Common myeloid progenitor, CD34-positive (primary cell): Measurements from ENCODE around the gene SPC24.
A peak's percentile ranks its signal among the peaks of the same experiment; 100 is the strongest.
"Not testable (repeated sequence)": the region's sequence is repeated elsewhere in the genome, so short reads cannot be mapped to it uniquely, and the experiment has no call there.

Experiments used
- CTCF ChIA-PET: fragments of 350-600 bp; sonication (Branson Sonifier 250); formaldehyde crosslinking; loops from one replicate; lab custom pipeline; 2021; ENCODE audit warnings: antibody characterized with exemption; lab: Charles Lee
- POLR2A ChIA-PET: fragments of 350-600 bp; sonication (Branson Sonifier 250); formaldehyde crosslinking; loops from one replicate; lab custom pipeline; 2021; ENCODE audit warnings: antibody characterized with exemption; lab: Charles Lee
- DNase-seq, 3 donors: peaks; one replicate each; pipeline versions ENCODE4 v3.0.0 to v3.0.0-alpha.2; 2013
- H3K27ac ChIP-seq, 2 experiments: 1 replicate in 1 of 2; 2 replicates in 1 of 2; pipeline ENCODE4 v1.7.0; 2013; ENCODE audit warnings: inconsistent platforms in 2 of 2, low read length in 2 of 2, mild to moderate bottlenecking in 2 of 2, low read depth in 1 of 2, moderate library complexity in 1 of 2; ENCODE audit not compliant: severe bottlenecking in 2 of 2, insufficient read depth in 1 of 2, poor library complexity in 1 of 2
- H3K27me3 ChIP-seq, 5 experiments: replicated peaks in 2 of 5; 1 replicate in 3 of 5; 2 replicates in 2 of 5; pipeline versions ENCODE4 v1.6.1 to v1.7.0; 2013; ENCODE audit warnings: low read length in 4 of 5, mild to moderate bottlenecking in 2 of 5, moderate library complexity in 2 of 5, inconsistent platforms in 1 of 5; ENCODE audit not compliant: insufficient read depth in 5 of 5, control insufficient read depth in 4 of 5
- H3K36me3 ChIP-seq, 4 experiments: 1 replicate in 2 of 4; 2 replicates in 2 of 4; pipeline versions ENCODE4 v1.6.1 to v1.7.0; 2013; ENCODE audit warnings: low read length in 3 of 4, control low read depth in 1 of 4, mild to moderate bottlenecking in 1 of 4; ENCODE audit not compliant: control insufficient read depth in 4 of 4, insufficient read depth in 4 of 4
- H3K4me1 ChIP-seq, 4 experiments: 1 replicate in 3 of 4; 2 replicates in 1 of 4; pipeline versions ENCODE4 v1.6.1 to v1.7.1; 2013; ENCODE audit warnings: low read length in 3 of 4, mild to moderate bottlenecking in 3 of 4, control low read depth in 1 of 4, inconsistent platforms in 1 of 4, moderate library complexity in 1 of 4; ENCODE audit not compliant: control insufficient read depth in 4 of 4, insufficient read depth in 4 of 4; ENCODE audit errors: control extremely low read depth in 1 of 4
- H3K4me3 ChIP-seq, 7 experiments: 1 replicate in 4 of 7; 2 replicates in 3 of 7; pipeline versions ENCODE4 v1.5.1 to v1.7.0; 2013; ENCODE audit warnings: mild to moderate bottlenecking in 7 of 7, low read length in 6 of 7, moderate library complexity in 6 of 7, inconsistent platforms in 2 of 7, low read depth in 2 of 7, control low read depth in 1 of 7; ENCODE audit not compliant: insufficient read depth in 4 of 7, control insufficient read depth in 1 of 7; ENCODE audit errors: extremely low read depth in 1 of 7
- H3K9me3 ChIP-seq, 5 experiments: 1 replicate in 4 of 5; 2 replicates in 1 of 5; pipeline versions ENCODE4 v1.6.1 to v1.7.1; 2013; ENCODE audit warnings: low read length in 4 of 5, mild to moderate bottlenecking in 2 of 5, inconsistent platforms in 1 of 5, low read depth in 1 of 5, moderate library complexity in 1 of 5; ENCODE audit not compliant: control insufficient read depth in 4 of 5, insufficient read depth in 2 of 5; ENCODE audit errors: control extremely low read depth in 1 of 5
- WGBS: methylation state at CpG from one replicate; pipeline ENCODE4 v1.1.5; 2013; ENCODE audit not compliant: insufficient coverage; 5-methylcytosine and 5-hydroxymethylcytosine counted together

Gene SPC24

DNA sequence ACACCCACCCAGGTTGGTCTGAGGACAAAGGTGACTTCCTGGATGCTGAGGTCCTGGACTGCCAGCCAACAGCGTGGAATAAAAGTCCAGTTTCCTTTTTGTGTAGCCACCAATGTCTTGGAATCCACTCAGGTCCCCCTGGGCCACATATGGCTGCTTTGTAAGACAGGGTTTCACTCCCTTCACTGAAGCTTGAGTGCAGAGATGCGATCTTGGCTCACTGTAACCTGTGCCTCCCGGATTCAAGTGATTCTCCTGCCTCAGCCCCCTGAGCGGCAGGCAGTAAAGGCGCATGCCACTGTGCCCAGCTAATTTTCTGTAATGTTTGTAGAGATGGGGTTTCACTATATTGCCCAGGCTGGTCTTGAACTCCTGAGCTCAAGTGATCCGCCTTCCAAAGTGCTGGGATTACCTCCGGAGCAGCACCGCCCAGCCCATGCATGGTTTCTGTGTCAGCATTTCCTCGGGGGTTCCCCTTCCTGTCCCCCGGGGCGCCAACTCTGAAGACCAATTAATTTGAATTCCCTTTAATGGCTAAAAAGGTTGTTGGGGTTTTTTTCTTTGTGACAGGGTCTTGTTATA is 24.2 kb upstream of the SPC24 start:
- Histone ChIP-seq H3K36me3 (peaks cover 0 to 19% (median 7%) of the 10 kb centered on the region in 4 experiments), H3K27me3 (no peaks in the 10 kb centered on the region), H3K9me3 (peaks cover 0 to 1% (median 0%) of the 10 kb centered on the region in 5 experiments), H3K4me1 (peaks cover 0 to 10% (median 8%) of the 10 kb centered on the region in 4 experiments), H3K4me3 (peak overlapping the region in 1 of 7 experiments; percentile 5), H3K27ac (no peak overlapping the region)
- WGBS, result 63% methylated on average over 8 of the region's 11 CpGs
- DNase-seq, result peak in 2 of 3 donors; percentile 52 to 57
- ChIA-PET CTCF (interaction anchor here (0.8 kb wide), 1 partner anchor 17 kb away, joined by 4 read pairs; no protein-coding TSS in a partner anchor), POLR2A (no interaction called here)

DNA sequence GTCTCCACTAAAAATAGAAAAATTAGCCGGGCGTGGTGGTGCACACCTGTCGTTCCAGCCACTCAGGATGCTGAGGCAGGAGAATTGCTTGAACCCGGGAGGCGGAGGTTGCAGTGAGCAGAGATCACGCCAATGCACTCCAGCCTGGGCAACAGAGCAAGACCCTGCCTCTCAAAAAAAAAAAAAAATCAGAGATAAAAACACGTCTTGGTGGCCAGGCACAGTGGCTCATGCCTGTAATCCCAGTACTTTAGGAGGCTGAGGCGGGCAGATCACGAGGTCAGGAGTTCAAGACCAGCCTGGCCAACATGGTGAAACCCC is 23.5 kb upstream of the SPC24 start:
- POLR2A ChIA-PET, H3K27me3 ChIP-seq, CTCF ChIA-PET, H3K9me3 ChIP-seq, H3K27ac ChIP-seq, H3K4me3 ChIP-seq, DNase-seq, H3K4me1 ChIP-seq: not testable (repeated sequence)
- WGBS, result 94% methylated on average over 8 of the region's 9 CpGs
- peaks cover 0 to 26% (median 9%) of the 10 kb centered on the region in 4 experiments for H3K36me3 ChIP-seq

DNA sequence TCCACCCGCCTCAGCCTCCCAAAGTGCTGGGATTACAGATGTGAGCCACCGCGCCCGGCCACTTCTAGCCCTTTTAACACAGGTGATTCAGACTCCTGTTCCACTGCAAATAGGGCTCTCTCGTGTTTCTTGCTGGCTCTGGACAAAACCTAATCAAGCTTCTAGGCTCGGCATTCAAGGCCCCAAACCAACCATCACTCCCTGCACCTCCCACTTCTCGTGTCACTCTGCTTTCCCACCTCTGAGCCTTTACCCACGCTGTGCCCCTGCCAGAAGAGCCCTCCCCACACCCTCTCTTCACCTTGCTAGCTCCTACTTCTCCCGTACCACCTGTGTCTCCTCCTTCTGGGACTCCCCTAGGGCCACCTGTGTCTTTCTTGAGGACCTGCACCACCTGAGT is 22.0 kb upstream of the SPC24 start:
- H3K36me3 ChIP-seq, result peaks cover 0 to 38% (median 15%) of the 10 kb centered on the region in 4 experiments
- POLR2A ChIA-PET, result no interaction called here

DNA sequence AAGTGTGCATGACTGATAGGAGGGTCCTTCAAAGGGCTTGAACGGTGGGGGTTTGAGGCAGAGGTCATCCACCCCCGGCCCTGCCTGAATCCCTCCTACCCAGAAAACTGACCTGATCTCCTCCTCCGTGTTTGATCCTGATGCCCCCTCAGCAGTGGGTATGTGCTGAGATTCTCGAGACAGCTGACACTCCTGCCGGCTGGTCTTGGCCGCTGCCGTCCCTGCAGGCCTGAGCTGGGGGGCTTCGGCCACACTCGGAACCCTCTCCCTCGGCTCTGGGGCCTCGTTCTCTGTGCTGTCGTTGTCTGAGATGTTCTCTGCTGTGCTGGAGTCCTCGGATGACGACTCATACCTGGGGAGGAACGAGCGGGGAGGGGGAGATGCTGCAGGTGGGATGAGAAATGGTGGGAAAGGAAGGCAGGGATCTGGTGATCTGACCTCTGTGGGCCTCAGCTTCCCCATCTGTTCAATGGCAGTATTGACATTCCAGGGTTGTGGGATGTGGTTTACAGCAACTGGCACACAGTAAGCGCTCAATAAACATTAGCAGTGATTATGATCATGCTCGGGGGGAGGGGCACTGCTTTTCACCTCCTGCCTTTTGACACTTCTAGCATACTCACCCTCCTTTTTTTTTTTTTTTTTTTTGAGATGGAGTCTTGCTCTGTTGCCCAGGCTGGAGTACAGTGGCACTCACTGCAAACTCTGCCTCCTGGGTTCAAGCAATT is 21.0 kb upstream of the SPC24 start:
- H3K4me1 ChIP-seq, result peaks cover 0 to 10% (median 8%) of the 10 kb centered on the region in 4 experiments
- no peak for DNase-seq
- 98% methylated on average over 15 of the region's 18 CpGs for WGBS
- ChIA-PET CTCF (no interaction called here), POLR2A (interaction anchor here (0.6 kb wide), 1 partner anchor 59 kb away, joined by 3 read pairs; no protein-coding TSS in a partner anchor)
- H3K27ac ChIP-seq, result no peak overlapping the region
- H3K9me3 ChIP-seq, result no peaks in the 10 kb centered on the region
- no peak overlapping the region for H3K4me3 ChIP-seq
- H3K27me3 ChIP-seq, result no peaks in the 10 kb centered on the region
- H3K36me3 ChIP-seq, result peaks cover 0 to 42% (median 15%) of the 10 kb centered on the region in 4 experiments

More for the DNA sequence above, 22.0 kb upstream of the SPC24 start:
- H3K4me1 ChIP-seq, result peaks cover 0 to 10% (median 8%) of the 10 kb centered on the region in 4 experiments
- CTCF ChIA-PET, result no interaction called here
- H3K9me3 ChIP-seq, result no peaks in the 10 kb centered on the region
- H3K27ac ChIP-seq, result no peak overlapping the region
- no peaks in the 10 kb centered on the region for H3K27me3 ChIP-seq
- H3K4me3 ChIP-seq, result no peak overlapping the region
- DNase-seq, result no peak
- WGBS, result 96% methylated on average over 9 of the region's 9 CpGs

DNA sequence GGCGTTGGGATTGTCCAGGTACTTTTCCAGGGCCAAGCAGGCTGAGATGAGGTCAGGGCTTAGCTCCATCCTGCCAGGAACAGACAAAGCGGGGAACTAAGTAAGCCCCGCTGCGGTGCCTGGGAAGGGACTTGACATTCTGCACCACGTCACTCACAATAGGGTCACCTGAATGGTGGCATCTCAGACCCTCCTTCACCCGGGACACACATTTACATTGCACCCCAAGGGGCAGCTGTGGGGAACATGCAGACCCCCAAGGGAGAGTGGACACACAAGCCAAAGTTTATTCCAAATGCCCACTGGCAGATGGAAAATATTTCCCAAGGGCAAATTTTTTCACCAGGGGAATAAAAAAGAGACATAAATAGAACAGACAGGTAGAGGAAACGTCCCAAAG is 20.3 kb upstream of the SPC24 start:
- peaks cover 0 to 43% (median 15%) of the 10 kb centered on the region in 4 experiments for H3K36me3 ChIP-seq
- CTCF ChIA-PET, result no interaction called here
- 100% methylated on average over 7 of the region's 7 CpGs for WGBS

DNA sequence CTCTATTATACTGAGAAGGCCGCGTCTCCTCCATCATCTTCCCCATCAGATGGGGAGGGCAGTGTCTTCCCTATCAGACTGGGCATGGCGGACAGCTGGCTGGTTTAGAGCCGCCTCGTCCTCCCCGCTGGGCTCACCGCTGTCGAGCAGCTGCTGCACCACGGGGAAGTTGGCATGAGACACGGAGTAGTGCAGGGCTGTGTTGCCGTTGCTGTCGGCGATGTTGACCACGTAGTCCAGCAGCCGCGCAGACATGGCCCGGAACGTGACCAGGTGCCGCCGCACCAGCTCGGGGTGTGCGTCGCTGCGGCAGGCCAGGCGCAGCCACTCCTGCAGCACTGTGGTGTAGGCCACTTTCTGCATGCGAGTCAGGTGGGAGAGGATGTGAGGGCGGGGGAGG is 18.8 kb upstream of the SPC24 start:
- POLR2A ChIA-PET, result no interaction called here
- WGBS, result 97% methylated on average over 26 of the region's 27 CpGs
- Histone ChIP-seq H3K27ac (no peak overlapping the region), H3K9me3 (no peaks in the 10 kb centered on the region), H3K27me3 (no peaks in the 10 kb centered on the region), H3K36me3 (peaks cover 2 to 53% (median 21%) of the 10 kb centered on the region in 4 experiments), H3K4me3 (no peak overlapping the region), H3K4me1 (no peaks in the 10 kb centered on the region)
- CTCF ChIA-PET, result no interaction called here
- no peak for DNase-seq

More for the DNA sequence above, 20.3 kb upstream of the SPC24 start:
- DNase-seq, result no peak
- POLR2A ChIA-PET, result no interaction called here
- Histone ChIP-seq H3K27me3 (no peaks in the 10 kb centered on the region), H3K27ac (no peak overlapping the region), H3K4me3 (no peak overlapping the region), H3K9me3 (no peaks in the 10 kb centered on the region), H3K4me1 (peaks cover 0 to 10% (median 8%) of the 10 kb centered on the region in 4 experiments)

DNA sequence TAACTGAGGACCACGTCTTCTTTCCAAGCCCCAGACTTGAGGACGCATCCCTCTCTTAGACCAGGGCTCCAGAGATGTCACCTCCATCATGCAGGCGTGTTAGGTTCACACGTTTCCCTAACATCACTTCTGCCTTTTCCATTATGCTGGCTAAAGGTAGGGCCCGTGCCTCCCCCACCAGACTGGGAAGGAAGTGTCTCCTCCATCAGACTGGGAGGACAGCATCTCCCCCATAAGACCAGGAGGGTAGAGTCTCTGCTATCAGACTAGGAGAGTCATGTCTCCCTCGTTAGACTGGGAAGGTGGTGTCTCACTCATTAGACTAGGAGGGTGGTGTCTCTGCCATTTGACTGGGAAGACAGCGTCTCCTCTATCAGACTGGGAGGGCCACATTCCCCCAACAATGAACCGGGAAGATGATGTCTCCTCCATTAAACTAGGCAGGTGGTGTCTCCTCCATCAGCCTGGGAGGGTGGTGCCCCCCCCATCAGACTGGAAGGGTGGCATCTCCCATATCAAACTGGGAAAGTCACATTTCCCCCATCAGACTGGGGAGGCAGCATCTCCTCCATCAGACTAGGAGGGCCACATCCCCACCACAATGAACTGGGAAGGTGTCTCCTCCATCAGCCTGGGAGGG is 18.1 kb upstream of the SPC24 start:
- no peak for DNase-seq
- POLR2A ChIA-PET, result no interaction called here
- WGBS, result 83% methylated on average over 6 of the region's 8 CpGs
- Histone ChIP-seq H3K36me3 (peaks cover 2 to 57% (median 21%) of the 10 kb centered on the region in 4 experiments), H3K9me3 (no peaks in the 10 kb centered on the region), H3K27ac (no peak overlapping the region), H3K27me3 (no peaks in the 10 kb centered on the region), H3K4me1 (no peaks in the 10 kb centered on the region), H3K4me3 (no peak overlapping the region)
- CTCF ChIA-PET, result no interaction called here
